Lung (tissue), 12 donors: ENCODE data around the gene DRD1. TPM values are rescaled to one million over a fixed set of nuclear protein-coding genes. Genes with fewer than 3 reads are reported as not detected.

Source experiments
- ATAC-seq: fragments of 200-7000 bp; cut with Tn5 transposase; one replicate; pipeline ENCODE4 v1.9.1; 2020; ENCODE audit warnings: moderate number of reproducible peaks; ENCODE audit not compliant: insufficient read depth, low FRiP score
- DNase-seq, 3 donors: peaks; one replicate each; pipeline ENCODE4 v3.0.0-alpha.2; 2013 to 2017
- H3K27ac ChIP-seq, 2 donors: one replicate each; pipeline ENCODE4 v1.5.1; 2013; ENCODE audit warnings: mild to moderate bottlenecking in 2 of 2, moderate library complexity in 2 of 2, control low read depth in 1 of 2, inconsistent platforms in 1 of 2, low read depth in 1 of 2, low read length in 1 of 2
- H3K27me3 ChIP-seq, 3 donors: one replicate each; pipeline ENCODE4 v1.5.1; 2013; ENCODE audit warnings: low read length in 2 of 3; ENCODE audit not compliant: control insufficient read depth in 3 of 3, insufficient read depth in 3 of 3
- H3K36me3 ChIP-seq, 4 donors: one replicate each; pipeline ENCODE4 v1.5.1; 2013; ENCODE audit warnings: low read length in 4 of 4, mild to moderate bottlenecking in 1 of 4, moderate library complexity in 1 of 4; ENCODE audit not compliant: control insufficient read depth in 4 of 4, insufficient read depth in 4 of 4
- H3K4me1 ChIP-seq, 5 donors: one replicate each; pipeline ENCODE4 v1.5.1; 2013; ENCODE audit warnings: low read length in 5 of 5, mild to moderate bottlenecking in 2 of 5, moderate library complexity in 1 of 5; ENCODE audit not compliant: control insufficient read depth in 5 of 5, insufficient read depth in 5 of 5
- H3K4me3 ChIP-seq: one replicate; pipeline ENCODE4 v1.5.1; 2013; ENCODE audit warnings: mild to moderate bottlenecking, control low read depth, moderate library complexity
- H3K9ac ChIP-seq, 2 donors: one replicate each; pipeline ENCODE4 v1.5.1; 2013; ENCODE audit warnings: low read length in 2 of 2, control low read depth in 1 of 2; ENCODE audit not compliant: insufficient read depth in 1 of 2
- H3K9me3 ChIP-seq, 4 donors: one replicate each; pipeline ENCODE4 v1.5.1; 2013; ENCODE audit warnings: low read length in 3 of 4, mild to moderate bottlenecking in 1 of 4, moderate library complexity in 1 of 4; ENCODE audit not compliant: control insufficient read depth in 4 of 4, insufficient read depth in 3 of 4
- WGBS, 2 donors: extraction: QIAGEN DNeasy Blood & Tissue Kit; methylation state at CpG; one replicate each; pipeline ENCODE4 v1.1.7; 2013; 5-methylcytosine and 5-hydroxymethylcytosine counted together
- polyA plus RNA-seq, 2 donors: library from polyadenylated mRNA; stranded (reverse); fragments of 200-250 nt; gene quantifications; one replicate each; pipeline ENCODE4 v1.2.1, GENCODE V29; 2013
- total RNA-seq, 2 donors: library from RNA; depleted of rRNA in 1 of 2; stranded (reverse); fragments of >200 nt in 1 of 2; gene quantifications; one replicate each; pipeline ENCODE4 v1.2.1, GENCODE V29; 2014 to 2021
- TF ChIP-seq, protein P1 (sequence below): IDR thresholded peaks from 2 replicates; pipeline ENCODE4 v1.5.1; 2012; ENCODE audit warnings: mild to moderate bottlenecking; ENCODE audit errors: control extremely low read depth, extremely low read depth
- donor health status: control.
- donor health status: control.
- donor health status: Bipolar disorder and iron deficiency.
- donor health status: healthy.
- donor health status: DM: yes; HTN: yes; CAD: no.

Gene DRD1
- total and polyA plus RNA-seq, 4 donors: 0.12 to 1.5 (median 0.53) TPM

DNA sequence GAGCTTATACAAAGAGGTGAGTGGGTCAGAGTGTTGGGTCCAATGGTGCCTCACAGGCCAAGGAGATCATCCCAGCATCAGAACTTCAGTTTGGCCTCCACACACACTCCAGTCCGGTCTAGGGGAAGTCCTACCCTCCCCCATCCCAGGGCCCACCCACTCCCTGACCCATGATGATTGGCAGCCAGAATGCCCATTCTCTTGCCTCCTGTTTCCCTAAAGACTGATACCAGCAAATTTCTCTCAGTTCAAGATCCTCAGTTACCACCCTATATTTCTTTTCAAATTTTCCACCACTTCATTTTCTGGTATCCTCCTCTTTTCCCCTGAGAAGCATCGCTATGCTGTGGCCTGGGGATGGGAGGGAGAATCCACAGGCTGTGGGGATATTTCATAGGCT, 21.9 kb downstream of the DRD1 start:
- peaks cover 0 to 2% (median 0%) of the 10 kb centered on the region in 3 donors for H3K27me3 ChIP-seq
- no peaks in the 10 kb centered on the region for H3K4me1 ChIP-seq
- H3K4me3 ChIP-seq: no peak overlapping the region
- WGBS, 2 donors: 69 to 85% methylated on average over 2 of the region's 2 CpGs
- TF ChIP-seq, protein P1, sequence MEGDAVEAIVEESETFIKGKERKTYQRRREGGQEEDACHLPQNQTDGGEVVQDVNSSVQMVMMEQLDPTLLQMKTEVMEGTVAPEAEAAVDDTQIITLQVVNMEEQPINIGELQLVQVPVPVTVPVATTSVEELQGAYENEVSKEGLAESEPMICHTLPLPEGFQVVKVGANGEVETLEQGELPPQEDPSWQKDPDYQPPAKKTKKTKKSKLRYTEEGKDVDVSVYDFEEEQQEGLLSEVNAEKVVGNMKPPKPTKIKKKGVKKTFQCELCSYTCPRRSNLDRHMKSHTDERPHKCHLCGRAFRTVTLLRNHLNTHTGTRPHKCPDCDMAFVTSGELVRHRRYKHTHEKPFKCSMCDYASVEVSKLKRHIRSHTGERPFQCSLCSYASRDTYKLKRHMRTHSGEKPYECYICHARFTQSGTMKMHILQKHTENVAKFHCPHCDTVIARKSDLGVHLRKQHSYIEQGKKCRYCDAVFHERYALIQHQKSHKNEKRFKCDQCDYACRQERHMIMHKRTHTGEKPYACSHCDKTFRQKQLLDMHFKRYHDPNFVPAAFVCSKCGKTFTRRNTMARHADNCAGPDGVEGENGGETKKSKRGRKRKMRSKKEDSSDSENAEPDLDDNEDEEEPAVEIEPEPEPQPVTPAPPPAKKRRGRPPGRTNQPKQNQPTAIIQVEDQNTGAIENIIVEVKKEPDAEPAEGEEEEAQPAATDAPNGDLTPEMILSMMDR: no peak
- no peak for DNase-seq
- no peaks in the 10 kb centered on the region for H3K36me3 ChIP-seq
- no peaks in the 10 kb centered on the region for H3K9me3 ChIP-seq
- H3K9ac ChIP-seq: no peak overlapping the region
- no peak overlapping the region for H3K27ac ChIP-seq
- ATAC-seq: no peak

DNA sequence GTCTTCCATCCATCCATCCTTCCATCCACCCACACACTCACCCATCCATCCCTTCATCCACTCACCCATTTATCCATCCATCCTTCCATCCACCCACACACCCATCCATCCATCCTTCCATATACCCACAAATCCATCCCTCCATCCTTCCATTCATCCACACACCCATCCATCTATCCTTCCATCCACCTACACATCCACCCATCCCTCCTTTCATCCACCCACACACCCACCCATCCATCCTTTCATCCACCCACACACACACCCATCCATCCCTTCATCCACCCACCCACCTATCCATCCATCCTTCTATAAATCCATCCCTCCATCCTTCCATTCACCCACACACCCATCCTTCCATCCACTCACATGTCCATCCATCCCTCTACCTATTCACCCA, 23.6 kb downstream of the DRD1 start:
- TF ChIP-seq, protein P1: no peak
- ATAC-seq: no peak
- H3K36me3 ChIP-seq: no peaks in the 10 kb centered on the region

DNA sequence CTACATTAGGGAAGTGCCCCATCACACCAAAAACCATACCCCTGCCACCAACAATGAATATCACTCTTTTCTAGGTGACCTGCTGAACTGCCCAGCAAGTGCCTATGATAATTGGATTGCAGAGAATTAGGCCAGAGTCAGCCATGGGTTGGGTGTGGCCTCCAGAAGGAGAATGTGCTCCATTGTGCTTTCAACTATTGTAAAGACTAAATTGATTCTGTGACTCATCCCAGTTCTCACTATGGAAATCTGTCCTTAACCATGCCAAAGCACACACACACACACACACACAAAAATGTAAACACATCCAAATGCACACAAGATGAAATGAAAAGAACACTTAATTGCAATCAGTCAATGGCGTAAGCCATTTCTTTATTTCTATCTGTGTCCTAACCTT, 25.7 kb downstream of the DRD1 start:
- Histone ChIP-seq H3K36me3 (no peaks in the 10 kb centered on the region), H3K9ac (no peak overlapping the region), H3K27ac (no peak overlapping the region), H3K4me3 (no peak overlapping the region), H3K27me3 (peaks cover 0 to 2% (median 0%) of the 10 kb centered on the region in 3 donors), H3K4me1 (no peaks in the 10 kb centered on the region), H3K9me3 (peaks cover 0 to 1% (median 0%) of the 10 kb centered on the region in 4 donors)
- no peak for ATAC-seq
- no peak for DNase-seq
- TF ChIP-seq, protein P1: no peak
- WGBS, 2 donors: 89 to 94% methylated on average over 1 of the region's 1 CpG

More for the DNA sequence above, 23.6 kb downstream of the DRD1 start:
- Histone ChIP-seq H3K27me3 (peaks cover 0 to 2% (median 0%) of the 10 kb centered on the region in 3 donors), H3K4me3 (no peak overlapping the region), H3K9me3 (peaks cover 0 to 1% (median 0%) of the 10 kb centered on the region in 4 donors), H3K9ac (no peak overlapping the region), H3K27ac (no peak overlapping the region), H3K4me1 (no peaks in the 10 kb centered on the region)
- DNase-seq: no peak

DNA sequence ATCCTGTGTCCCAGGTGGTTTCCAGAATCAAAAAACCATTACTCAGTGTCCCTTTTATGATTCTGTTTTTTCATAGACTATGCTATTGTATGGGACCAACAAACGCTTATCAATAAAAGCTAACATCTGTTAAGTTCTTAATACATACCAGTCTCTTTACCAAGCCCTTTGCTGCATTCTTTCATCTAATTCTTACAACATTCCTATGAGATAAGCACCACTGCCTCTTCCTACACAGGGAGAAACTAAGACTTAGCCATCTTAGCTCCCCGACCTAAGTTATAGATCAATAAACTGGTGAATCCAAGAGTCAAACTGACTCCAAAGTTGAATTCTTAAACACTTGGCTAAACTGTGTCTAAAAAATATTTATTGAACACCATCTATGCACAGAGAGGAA, 26.6 kb downstream of the DRD1 start:
- no peak overlapping the region for H3K4me3 ChIP-seq
- 66 to 88% methylated on average over 2 of the region's 2 CpGs for WGBS, 2 donors
- H3K27me3 ChIP-seq: peaks cover 0 to 2% (median 0%) of the 10 kb centered on the region in 3 donors
- H3K9ac ChIP-seq: no peak overlapping the region
- H3K36me3 ChIP-seq: no peaks in the 10 kb centered on the region
- H3K4me1 ChIP-seq: no peaks in the 10 kb centered on the region
- H3K27ac ChIP-seq: no peak overlapping the region
- peaks cover 0 to 1% (median 0%) of the 10 kb centered on the region in 4 donors for H3K9me3 ChIP-seq
- ATAC-seq (no peak), DNase-seq (no peak)
- TF ChIP-seq, protein P1: no peak
